ENCODE data around the gene DYNC2H1.

DYNC2H1 gene

DNA sequence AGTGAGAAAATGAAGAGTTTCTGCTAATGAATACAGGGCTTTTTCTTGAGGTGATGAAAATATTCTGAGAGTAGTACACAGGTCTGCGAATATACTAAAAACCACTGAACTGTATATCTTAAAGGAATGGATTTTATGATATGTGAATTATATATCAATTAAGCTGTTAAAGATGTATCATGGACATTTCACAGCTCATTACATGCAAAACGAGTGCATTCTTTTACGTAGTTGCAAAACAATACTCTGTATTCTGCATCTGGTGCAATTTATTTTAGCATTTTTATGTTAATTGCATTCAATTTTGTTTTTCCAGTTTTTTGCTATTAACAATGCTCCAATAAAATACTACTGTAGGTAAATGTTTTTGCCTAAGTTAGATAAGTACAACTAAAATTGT, 411.6 kb downstream of the DYNC2H1 start:
- TF ChIP-seq, protein P1, sequence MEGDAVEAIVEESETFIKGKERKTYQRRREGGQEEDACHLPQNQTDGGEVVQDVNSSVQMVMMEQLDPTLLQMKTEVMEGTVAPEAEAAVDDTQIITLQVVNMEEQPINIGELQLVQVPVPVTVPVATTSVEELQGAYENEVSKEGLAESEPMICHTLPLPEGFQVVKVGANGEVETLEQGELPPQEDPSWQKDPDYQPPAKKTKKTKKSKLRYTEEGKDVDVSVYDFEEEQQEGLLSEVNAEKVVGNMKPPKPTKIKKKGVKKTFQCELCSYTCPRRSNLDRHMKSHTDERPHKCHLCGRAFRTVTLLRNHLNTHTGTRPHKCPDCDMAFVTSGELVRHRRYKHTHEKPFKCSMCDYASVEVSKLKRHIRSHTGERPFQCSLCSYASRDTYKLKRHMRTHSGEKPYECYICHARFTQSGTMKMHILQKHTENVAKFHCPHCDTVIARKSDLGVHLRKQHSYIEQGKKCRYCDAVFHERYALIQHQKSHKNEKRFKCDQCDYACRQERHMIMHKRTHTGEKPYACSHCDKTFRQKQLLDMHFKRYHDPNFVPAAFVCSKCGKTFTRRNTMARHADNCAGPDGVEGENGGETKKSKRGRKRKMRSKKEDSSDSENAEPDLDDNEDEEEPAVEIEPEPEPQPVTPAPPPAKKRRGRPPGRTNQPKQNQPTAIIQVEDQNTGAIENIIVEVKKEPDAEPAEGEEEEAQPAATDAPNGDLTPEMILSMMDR (IDR thresholded peaks at IDR 0.05), result no peak

DNA sequence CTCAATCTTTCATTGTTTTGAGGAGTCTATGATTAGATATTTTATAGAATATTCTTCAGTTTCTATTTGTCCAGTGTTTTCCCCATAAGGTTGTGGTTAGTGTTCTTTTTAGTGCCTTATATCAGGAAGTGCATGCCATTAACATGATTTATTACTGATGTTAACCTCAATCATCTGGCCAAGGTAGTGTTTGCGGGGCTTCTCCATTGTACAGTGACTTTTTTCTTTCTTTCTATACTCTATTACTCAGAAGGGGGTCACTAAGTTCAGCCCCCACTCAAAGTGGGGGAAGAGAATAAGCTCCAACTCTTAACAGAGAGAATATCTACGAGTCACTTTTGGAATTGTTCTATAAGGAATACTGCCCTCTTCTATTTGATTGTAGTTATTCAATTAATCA, 415.8 kb downstream of the DYNC2H1 start:
- TF ChIP-seq, protein P1 (IDR thresholded peaks at IDR 0.05), result no peak

DNA sequence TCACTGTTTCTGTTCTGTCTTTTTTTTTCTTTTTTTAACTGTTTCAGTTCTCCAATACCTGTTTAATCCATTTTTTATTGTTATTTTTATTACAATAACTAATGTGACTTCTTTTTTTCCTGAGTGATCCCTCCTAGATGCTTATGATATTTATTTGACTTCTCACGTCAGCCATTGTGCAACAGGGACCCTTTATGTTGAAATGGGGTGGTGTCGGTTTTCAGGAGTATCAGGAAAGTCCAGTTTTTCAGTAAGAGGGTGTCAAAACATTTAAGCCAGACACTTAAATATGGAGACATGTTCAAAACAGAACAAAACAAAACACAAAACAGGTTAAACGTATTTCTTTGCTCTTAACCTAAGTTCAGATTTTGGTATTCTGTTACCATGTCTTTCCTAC, 418.8 kb downstream of the DYNC2H1 start:
- TF ChIP-seq, protein P1 (IDR thresholded peaks at IDR 0.05), result no peak

DNA sequence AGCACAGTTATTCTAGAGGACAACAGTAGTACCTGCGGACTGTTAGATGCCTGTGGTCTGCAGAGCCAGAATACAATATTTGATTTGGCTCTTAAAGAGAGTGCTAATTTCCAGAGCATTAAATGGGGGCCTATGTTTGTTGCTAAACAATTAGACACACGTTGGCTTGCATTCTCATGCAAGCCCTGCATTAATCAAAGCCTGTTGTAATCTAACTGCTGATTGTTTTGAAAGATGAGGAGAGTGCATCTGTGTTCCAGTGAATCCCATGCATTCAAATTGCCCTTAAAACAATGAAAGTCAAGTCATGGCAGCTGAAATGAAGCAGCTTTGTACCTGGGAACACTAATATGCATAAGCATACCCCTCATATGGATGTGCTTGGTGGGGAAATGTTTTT, 419.4 kb downstream of the DYNC2H1 start:
- TF ChIP-seq, protein P1 (IDR thresholded peaks at IDR 0.05), result no peak

DNA sequence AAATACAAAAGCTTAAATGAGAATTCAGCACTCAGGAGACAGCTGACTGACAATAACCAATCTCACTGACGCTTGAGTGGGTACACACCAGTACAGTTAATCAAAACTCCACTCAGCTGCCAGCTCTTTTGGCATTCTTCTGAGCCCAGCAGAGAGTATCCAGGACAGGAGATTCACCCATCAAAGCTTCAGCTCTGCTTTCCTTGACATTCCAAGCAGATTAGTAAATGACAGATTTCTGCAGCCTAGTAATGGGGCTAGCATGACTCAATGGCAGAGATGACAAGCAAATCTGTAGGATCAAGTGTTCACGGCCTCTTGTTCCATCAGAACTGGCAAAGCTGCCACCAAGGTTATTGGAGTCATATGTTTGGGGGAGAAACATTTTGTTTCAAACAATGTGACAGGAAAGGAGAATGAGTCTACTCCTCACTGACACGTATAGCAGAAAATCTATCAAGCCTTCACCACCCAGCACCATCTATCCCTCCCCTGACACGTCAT, 420.0 kb downstream of the DYNC2H1 start:
- TF ChIP-seq, protein P1 (IDR thresholded peaks at IDR 0.05), result no peak

Data from LNCAP (cell line).